GM21360 (cell line): Measurements from ENCODE around the gene VSIG2.

Source experiments
- ATAC-seq: cut with Tn5 transposase; IDR thresholded peaks from one replicate; pipeline ENCODE4 v1.9.1; 2021; ENCODE audit warnings: mild to moderate bottlenecking, moderate library complexity; ENCODE audit not compliant: unreplicated experiment

Gene VSIG2

DNA sequence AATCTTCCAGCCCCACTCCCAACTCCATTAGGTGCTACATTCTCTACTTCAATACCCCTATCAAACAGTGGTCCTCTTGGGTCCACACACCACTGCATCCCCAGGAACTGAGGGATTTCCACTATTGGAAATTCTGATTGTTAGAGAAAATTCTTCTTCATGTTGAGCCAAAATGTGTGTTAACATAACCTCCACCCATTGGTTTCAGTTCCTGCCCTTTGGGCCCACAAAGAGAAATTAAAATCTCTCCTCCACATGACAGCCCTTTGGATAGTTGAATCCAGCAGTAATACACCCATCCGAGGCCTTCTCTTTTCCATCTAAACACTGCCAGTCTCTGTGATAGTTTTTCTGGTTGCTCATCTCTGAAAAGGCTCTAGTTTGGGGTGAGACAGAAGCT, 2.1 kb downstream of the VSIG2 start:
- ATAC-seq, result no peak

DNA sequence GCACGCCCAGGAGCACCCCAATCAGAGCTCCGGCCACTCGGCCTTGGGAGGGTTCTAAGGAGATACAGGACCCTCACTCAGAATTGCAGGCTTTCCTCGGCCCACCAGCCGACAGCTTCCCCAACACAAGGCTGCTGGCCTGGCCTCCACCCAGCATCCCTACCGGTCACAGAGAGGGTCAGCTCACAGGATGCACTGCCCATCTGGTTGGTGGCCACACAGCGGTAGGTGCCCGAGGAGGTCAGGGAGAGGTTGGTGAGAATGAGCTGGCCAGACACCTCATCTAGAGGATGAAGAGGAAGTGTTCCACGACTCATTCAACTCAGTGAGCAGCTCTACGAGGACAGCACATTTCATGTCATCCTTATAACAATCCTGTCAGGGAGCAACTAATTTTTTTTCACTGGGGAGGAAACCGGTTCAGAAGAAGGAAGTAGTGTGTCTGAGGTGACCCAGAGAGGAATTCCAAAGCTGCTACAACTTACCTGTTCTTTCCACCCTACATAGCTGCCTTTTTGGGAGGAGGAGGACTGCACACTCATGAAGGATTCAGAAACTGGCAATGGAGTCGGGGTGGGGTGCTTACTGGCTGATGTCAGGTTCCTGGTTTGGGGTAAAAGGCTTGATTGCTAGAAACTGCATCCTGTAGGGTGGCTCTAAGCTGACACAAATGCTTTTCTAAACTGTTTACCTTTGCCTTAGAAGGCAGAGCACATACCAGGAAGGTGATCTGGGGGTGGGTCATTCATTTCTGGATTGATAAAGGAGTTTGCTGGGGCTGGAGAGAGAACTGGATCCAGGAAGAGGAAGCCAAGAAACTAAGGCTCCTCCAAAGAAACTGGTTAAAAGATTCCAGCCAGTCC, 3.3 kb downstream of the VSIG2 start:
- ATAC-seq, result no peak

- ATAC-seq, result no peak
These were observed 4.0 kb downstream of the VSIG2 start for GRCh38 chr11:124748100-124748418.

DNA sequence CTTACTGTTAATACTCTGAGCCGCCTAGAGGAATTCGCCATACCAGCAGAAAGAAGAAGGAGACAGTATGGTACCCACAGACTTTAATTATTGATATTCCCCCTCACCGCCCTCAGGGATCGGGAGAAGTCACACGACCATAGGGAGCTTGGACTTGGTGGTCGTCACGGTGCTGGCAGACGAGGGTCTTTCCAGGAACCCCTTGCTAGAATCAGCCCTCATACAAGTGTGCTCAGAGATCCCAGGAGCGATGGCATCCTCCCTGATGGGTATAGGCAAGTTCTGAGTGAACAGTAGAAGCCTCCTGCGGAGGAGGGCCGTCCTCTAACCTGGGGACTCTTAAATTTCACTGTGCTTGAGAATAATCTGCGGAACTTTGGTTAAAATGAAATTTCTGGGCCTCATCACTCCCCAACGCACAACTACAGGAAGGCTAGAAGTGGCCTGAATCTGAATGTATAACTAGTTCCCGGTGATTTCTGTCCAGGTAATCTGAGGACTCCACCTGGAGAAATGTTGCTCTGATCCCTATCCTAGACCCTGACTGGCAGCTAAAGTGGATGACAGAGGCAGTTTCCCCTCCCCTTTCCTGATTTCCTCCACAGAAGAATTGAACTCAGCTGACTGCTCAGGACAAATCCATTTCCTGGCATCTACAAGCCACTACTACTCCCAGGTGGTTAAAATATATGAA, 4.5 kb downstream of the VSIG2 start:
- ATAC-seq, result no peak

GRCh38 chr11:124746621-124747243, 5.3 kb downstream of the VSIG2 start:
- peak; percentile 85 for ATAC-seq

DNA sequence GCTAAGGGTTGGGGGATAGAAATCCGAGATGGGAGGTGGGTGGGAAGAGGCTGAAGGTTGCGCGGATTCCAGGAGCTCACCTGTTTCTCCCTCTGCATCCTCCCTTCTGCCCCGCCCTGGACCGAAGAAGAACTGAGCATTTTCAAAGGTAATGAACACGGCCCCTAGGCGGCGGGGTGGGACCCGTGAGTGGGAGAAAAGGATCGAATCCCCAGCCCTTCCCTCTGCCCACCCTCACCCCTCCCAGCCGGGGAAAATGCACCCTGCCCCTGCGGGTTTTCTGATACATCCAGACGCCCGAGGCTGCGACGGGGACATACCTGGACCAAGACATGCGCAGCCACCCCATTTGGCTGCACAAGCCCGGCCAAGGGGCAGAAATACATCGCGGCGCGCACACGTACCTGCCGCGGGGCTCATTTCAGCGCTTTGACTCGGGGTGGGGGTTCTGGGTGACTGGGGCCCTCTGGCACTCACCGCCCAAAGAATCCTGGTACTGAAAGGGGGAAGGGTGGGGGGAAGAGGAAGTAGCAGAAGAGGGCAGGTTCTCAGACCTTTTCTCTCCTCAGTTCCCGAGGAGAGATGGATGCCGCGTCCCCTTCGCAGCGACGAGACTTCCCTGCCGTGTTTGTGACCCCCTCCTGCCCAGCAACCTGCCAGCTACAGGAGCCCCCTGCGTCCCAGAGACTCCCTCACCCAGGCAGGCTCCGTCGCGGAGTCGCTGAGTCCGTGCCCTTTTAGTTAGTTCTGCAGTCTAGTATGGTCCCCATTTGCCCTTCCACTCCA, 6.0 kb downstream of the VSIG2 start:
- ATAC-seq, result peak; percentile 18

DNA sequence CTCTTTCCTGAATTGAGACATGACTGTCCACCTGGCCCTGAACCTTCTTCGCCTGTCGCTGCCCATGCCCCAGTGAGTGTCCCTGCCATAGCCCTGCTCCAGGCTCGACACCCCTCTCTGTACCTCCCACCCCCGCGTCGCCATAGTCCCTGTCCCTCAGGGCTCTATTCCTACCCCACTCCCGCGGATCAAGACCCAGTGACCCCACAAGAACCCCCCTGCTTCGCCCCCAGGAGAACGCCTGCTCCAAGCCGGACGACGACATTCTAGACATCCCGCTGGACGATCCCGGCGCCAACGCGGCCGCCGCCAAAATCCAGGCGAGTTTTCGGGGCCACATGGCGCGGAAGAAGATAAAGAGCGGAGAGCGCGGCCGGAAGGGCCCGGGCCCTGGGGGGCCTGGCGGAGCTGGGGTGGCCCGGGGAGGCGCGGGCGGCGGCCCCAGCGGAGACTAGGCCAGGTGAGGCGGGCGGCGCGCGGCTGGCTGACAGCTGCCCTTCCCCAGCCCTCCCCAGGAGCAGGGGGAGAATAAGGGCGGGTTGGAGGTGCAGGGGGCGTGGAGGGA, 6.7 kb downstream of the VSIG2 start:
- no peak for ATAC-seq

DNA sequence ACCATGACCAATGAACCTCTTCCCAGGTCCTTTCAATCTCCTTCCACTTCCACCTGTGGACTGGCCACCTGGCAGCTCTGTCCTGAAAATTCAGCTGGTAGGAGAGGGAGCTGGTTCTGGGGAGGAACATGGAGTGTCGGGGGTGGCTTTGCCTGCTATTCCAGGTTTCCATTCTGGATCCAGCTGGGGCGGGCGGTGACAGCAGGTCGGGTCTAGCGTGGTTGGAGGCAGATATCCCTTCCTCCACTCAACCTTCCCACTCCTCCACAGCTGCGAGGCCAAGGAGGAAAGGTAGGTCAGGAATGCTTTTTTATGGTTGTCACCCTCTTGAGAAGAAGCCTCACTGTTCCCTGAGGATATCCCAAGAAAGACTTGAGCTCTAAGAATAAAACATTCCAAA, 9.0 kb downstream of the VSIG2 start:
- no peak for ATAC-seq

DNA sequence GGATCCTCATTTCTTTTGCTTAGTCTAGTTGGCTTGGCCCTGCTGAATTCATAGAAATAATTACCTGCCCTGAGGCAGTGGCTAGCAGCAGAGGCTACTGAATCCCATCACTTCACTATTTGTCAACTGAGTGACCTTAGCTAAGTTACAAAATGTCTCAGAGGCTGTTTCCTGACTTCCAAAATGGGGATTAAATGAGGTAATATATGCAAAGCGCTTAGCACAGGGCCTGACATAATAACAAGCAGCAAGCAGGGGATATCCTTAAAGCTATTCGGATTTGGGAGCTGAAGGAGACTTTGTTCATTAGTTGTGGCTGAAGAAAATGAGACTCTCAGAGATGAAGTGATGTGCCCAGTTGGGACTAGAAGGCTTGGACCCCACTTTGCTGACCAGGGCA, 9.5 kb downstream of the VSIG2 start:
- no peak for ATAC-seq

DNA sequence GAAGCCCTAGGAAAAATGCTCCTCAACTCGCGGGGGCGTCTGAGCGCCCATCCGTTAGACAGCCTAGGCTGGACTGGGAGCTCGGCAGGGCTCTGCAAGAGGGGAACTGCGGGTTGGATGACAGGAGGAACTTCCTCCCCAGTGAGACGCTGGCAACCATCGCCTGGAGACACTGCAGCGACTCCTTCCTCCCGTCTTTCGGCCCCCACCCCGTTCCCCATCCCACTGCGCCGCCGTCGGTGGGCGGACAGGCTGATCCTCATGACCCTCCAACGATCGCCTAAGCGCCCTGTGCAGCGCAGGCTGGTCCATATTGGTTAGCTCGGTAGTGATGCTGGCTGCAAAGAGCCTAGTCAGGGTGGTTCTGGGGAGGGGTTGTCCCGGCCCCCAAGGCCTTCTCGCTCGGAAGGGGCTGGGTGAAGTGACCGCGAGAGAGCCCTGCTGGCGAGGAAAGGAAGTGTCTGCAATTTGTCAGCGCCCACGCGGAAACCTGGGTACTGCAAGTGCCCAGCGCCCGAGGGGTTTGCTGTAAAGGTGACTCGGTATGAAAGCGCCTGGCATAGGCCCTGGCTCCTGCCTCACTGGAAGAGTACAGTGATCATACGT, 11.7 kb downstream of the VSIG2 start:
- peak; percentile 39 for ATAC-seq

DNA sequence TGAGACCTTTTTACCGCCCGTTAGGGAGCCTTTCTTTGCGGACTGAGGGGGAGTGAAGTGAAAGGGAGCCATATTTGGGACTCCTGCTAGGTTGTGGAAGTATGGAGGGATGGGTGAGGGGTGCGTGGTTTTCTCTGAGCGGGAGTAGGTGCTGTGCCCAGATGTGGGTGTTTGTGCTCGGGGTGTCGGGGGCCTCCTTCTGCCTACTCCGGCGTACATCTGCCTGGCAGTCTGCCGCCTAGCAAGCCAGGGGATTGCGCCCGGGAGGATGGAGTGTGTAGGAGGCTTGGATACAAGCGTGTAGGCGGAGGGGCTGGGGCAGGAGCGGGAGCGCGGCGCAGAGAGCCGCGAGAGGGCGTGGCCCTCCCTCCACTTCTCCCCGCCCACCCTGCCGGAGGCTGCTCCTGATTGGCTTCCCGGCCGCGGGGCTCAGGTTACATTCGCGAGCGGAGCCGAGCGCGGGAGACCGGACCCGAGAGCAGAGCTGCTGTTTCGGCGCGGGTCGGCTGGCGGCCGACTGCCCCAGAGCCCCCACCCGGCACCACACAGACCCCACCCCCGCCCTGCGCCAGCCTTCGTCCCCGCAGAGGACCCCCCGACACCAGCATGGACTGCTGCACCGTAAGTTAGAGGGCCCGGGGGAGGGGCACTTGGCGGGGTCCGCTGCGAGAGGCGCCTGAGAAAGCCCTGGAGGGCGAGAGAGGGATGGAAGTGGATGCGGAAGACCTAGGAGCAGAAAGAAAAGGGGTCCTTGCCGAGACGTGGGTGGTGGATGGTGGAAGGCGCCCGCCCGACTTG, 12.4 kb downstream of the VSIG2 start, which contains the start of gene NRGN:
NRGN (plus strand) TSS at position 464 of the 798 bp plus-strand sequence; CDS start at position 607, 143 bp downstream.
- peak; percentile 99 for ATAC-seq

- no peak for ATAC-seq
These were observed 13.2 kb downstream of the VSIG2 start for GRCh38 chr11:124738713-124739478.

DNA sequence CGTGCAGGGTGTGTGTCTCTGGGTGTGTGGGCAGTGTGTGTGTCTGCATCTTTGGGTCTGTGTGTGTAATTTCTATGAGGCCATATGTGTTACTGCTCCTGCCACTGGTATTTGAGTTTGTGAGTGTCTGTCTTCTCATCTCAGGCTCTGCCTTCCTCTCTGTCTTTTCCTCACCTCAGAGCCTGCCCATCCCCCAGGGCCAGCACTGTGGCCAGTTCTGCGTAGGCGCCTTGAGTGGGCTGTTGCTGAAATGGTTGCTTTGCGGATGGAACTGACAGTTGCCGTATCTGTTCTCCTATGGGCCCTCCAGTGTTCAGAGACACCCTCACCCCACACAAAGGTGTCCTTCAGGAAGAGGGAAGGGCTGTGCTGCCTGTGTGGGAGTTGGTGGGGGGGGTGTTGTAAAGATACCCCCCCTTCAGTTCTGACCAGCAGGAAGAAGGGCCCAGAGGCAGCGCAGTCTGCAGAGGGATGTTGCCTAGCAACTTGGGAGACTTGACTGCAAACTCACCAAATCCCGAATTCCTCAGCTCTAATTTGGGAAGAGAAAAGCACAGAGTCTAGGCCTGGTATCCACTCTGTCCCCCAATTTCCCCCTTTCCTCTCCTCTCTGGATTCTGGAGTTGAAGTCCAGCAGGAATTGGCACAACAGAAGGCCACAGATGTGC, 14.3 kb downstream of the VSIG2 start:
- ATAC-seq, result no peak

DNA sequence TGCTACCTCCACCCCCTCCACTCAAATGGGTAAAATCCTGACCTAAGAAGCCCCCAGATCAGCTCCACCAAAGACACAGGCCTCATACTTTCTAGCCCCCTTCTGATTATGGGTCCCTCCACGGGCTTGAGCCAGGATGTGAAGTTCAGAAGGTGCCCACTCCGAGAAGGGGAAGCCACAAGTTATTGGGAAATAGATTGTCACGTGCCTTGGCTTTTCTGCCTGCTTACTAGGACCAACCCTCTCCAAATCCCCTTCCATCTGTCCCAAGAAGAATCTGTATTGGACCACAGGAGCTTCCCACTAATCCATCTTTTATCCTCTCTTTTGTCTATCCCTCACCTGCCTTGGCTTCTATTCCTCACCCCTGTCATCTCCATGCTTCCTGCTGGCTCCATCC, 15.3 kb downstream of the VSIG2 start:
- ATAC-seq, result no peak

- no peak for ATAC-seq
These were observed 19.8 kb downstream of the VSIG2 start for GRCh38 chr11:124732230-124732629.

DNA sequence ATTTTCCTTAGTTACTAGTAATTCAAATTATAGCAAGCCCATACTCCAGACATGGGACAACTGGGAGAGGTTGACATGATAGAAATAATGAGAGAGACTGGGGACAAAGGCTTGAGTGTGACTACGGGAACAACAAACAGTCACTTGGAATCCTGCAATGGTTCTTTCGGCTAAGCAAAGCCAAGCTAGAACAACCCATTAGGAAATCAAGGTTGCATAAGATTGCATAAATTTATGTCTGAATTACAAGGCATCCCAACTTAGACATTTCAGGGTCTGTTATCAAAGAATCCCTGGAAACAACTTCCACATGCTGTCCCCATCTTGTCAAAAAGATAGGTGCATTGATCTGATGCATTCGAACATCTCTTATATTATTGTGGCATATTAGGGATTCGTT, 22.5 kb downstream of the VSIG2 start:
- ATAC-seq, result no peak

DNA sequence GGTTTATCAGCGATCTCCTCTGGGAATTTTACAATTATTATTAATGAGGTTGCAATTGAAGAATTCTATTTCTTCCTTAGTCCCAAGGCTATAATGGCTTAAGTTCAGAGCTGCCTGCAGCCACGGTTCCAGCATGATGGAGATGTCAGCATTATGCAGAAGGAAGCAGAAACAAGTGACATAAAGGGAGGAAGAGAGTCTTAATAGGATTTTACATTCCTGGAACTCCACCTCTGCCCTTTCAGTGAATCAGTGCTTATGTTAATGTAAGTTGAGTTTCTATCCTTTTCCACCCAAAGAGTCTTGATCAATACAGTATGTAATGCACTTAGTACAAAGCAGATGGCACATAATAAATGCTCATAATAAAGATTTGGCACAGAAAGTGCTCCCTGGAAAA, 23.9 kb downstream of the VSIG2 start:
- ATAC-seq, result no peak

DNA sequence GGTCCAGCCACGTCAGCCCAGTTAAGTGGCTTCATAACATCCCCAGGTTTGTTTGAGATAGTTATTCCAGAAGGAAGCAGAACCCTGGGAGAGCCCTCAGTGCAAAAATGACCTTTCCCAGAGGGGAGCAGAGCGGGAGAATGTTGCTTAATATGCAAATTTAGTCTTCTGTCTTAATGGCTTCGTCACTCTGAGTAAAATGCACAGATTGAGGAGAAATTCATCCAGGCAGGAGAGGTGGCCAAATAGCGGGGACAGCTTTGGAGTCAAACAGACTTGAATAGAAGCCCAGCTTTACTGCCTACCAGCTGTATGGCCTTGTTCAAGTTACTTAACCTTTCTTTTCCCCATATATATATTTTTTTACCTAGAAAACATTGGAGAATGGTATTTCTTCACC, 24.6 kb downstream of the VSIG2 start:
- no peak for ATAC-seq
